ENCODE measurements around the gene SEPHS2. TPM values are rescaled to one million over a fixed set of nuclear protein-coding genes. Genes with fewer than 3 reads are reported as not detected.
"Not testable (repeated sequence)": the region's sequence is repeated elsewhere in the genome, so short reads cannot be mapped to it uniquely, and the experiment has no call there.

The SEPHS2 gene
- polyA plus RNA-seq, 1 experiment = 44.4 TPM

GRCh38 chr16:30457743-30458560 is 12.3 kb upstream of the SEPHS2 start:
- ChIA-PET POLR2A (interaction anchor here (0.5 kb wide), 1 partner anchor 26 kb away, joined by 3 read pairs; no protein-coding TSS in a partner anchor), CTCF (interaction anchor here (1.0 to 1.7 kb wide), 3 partner anchors 8 to 171 kb away, joined by 3 to 10 read pairs (median 4); partner anchors contain the start of gene SEPHS2)
- TF ChIP-seq CTCF (IDR thresholded peaks at IDR 0.05; ENCODE audit: insufficient read depth, low read depth, low read length) = no peak

GRCh38 chr16:30457256-30457655 is 11.6 kb upstream of the SEPHS2 start:
- no peak for DNase-seq (ENCODE audit: low read depth)
- TF ChIP-seq CTCF (IDR thresholded peaks at IDR 0.05; ENCODE audit: insufficient read depth, low read depth, low read length) = no peak
- Histone ChIP-seq H3K27me3 (ENCODE audit: control insufficient read depth, insufficient read depth, low read length) (peaks cover 2% of the 10 kb centered on the region), H3K4me3 (ENCODE audit: low read depth, low read length) (no peak overlapping the region), H3K36me3 (ENCODE audit: control insufficient read depth, insufficient read depth, low read length) (no peaks in the 10 kb centered on the region)
- ChIA-PET POLR2A (no interaction called here), CTCF (interaction anchor here (1.0 to 1.7 kb wide), 3 partner anchors 8 to 172 kb away, joined by 3 to 10 read pairs (median 4); partner anchors contain the start of gene SEPHS2)

More at GRCh38 chr16:30457743-30458560, 12.3 kb upstream of the SEPHS2 start:
- Histone ChIP-seq H3K27me3 (ENCODE audit: control insufficient read depth, insufficient read depth, low read length) (peaks cover 2% of the 10 kb centered on the region), H3K36me3 (ENCODE audit: control insufficient read depth, insufficient read depth, low read length) (no peaks in the 10 kb centered on the region), H3K4me3 (ENCODE audit: low read depth, low read length) (no peak overlapping the region)
- no peak for DNase-seq (ENCODE audit: low read depth)

- no peak for DNase-seq (ENCODE audit: low read depth)
- POLR2A ChIA-PET = no interaction called here
- CTCF ChIA-PET = interaction anchor here (1.0 to 1.6 kb wide), 3 partner anchors 10 to 173 kb away, joined by 3 to 4 read pairs (median 3); partner anchors contain the start of gene SEPHS2
- Histone ChIP-seq H3K36me3 (ENCODE audit: control insufficient read depth, insufficient read depth, low read length) (no peaks in the 10 kb centered on the region), H3K4me3 (ENCODE audit: low read depth, low read length) (no peak overlapping the region), H3K27me3 (ENCODE audit: control insufficient read depth, insufficient read depth, low read length) (peaks cover 2% of the 10 kb centered on the region)
- TF ChIP-seq CTCF (IDR thresholded peaks at IDR 0.05; ENCODE audit: insufficient read depth, low read depth, low read length) = no peak
Measured at GRCh38 chr16:30456302-30456701, 10.6 kb upstream of the SEPHS2 start.

- POLR2A ChIA-PET; H3K36me3 ChIP-seq (ENCODE audit: control insufficient read depth, insufficient read depth, low read length); CTCF ChIA-PET; H3K4me3 ChIP-seq (ENCODE audit: low read depth, low read length); H3K27me3 ChIP-seq (ENCODE audit: control insufficient read depth, insufficient read depth, low read length); DNase-seq (ENCODE audit: low read depth): not testable (repeated sequence)
Measured at GRCh38 chr16:30452709-30453580, 7.3 kb upstream of the SEPHS2 start.

- no peaks in the 10 kb centered on the region for H3K27me3 ChIP-seq (ENCODE audit: control insufficient read depth, insufficient read depth, low read length)
- peaks cover 2% of the 10 kb centered on the region; the same call in 1 of the 2 replicates for H3K36me3 ChIP-seq (ENCODE audit: control insufficient read depth, insufficient read depth, low read length)
- DNase-seq (ENCODE audit: low read depth) = no peak
- no peak for TF ChIP-seq CTCF (IDR thresholded peaks at IDR 0.05; ENCODE audit: insufficient read depth, low read depth, low read length)
- H3K4me3 ChIP-seq (ENCODE audit: low read depth, low read length) = no peak overlapping the region
- ChIA-PET CTCF (interaction anchor here (0.6 to 2.8 kb wide), 23 partner anchors 9 to 244 kb away, joined by 3 to 13 read pairs (median 4); partner anchors contain the start of genes ZNF689 and ZNF747), POLR2A (no interaction called here)
Measured at GRCh38 chr16:30449116-30449435, 3.4 kb upstream of the SEPHS2 start.

Measured in BJ (cell line).